H9 (cell line): ENCODE measurements around the gene NEDD4L. TPM values are rescaled to one million over a fixed set of nuclear protein-coding genes. Genes with fewer than 3 reads are reported as not detected.

Experiments used
- DNase-seq: peaks from one replicate; pipeline ENCODE4 v3.0.0-alpha.2; 2017
- H2AFZ ChIP-seq: one replicate; pipeline ENCODE4 v1.6.1; 2013; ENCODE audit warnings: mild to moderate bottlenecking, low read length, control low read depth, moderate library complexity
- H2AK5ac ChIP-seq: 2 replicates; pipeline ENCODE4 v1.6.1; 2013; ENCODE audit warnings: low read length, control low read depth, mixed read lengths; ENCODE audit not compliant: insufficient read length
- H2BK120ac ChIP-seq: one replicate; pipeline ENCODE4 v1.6.1; 2013; ENCODE audit warnings: low read depth, mild to moderate bottlenecking, low read length, control low read depth, inconsistent platforms; ENCODE audit not compliant: poor library complexity, severe bottlenecking
- H2BK12ac ChIP-seq: 2 replicates; pipeline ENCODE4 v1.6.1; 2013; ENCODE audit warnings: low read length, control low read depth, mixed read lengths, low read depth; ENCODE audit not compliant: insufficient read length
- H2BK15ac ChIP-seq: 2 replicates; pipeline ENCODE4 v1.6.1; 2013; ENCODE audit warnings: low read depth, low read length, control low read depth
- H2BK20ac ChIP-seq: one replicate; pipeline ENCODE4 v1.6.1; 2013; ENCODE audit warnings: low read depth, mild to moderate bottlenecking, low read length, control low read depth, inconsistent platforms; ENCODE audit not compliant: poor library complexity, severe bottlenecking
- H2BK5ac ChIP-seq: 2 replicates; pipeline ENCODE4 v1.6.1; 2013; ENCODE audit warnings: low read length, control low read depth, mixed read lengths; ENCODE audit not compliant: insufficient read length
- H3K14ac ChIP-seq: 2 replicates; pipeline ENCODE4 v1.6.1; 2013; ENCODE audit warnings: low read length, control low read depth; ENCODE audit not compliant: insufficient read depth
- H3K18ac ChIP-seq: 2 replicates; pipeline ENCODE4 v1.6.1; 2013; ENCODE audit warnings: low read depth, mild to moderate bottlenecking, mixed read lengths, low read length, control low read depth; ENCODE audit not compliant: insufficient read length
- H3K23ac ChIP-seq: 2 replicates; pipeline ENCODE4 v1.6.1; 2013; ENCODE audit warnings: low read length, control low read depth, mixed read lengths, low read depth; ENCODE audit not compliant: insufficient read length
- H3K23me2 ChIP-seq: 2 replicates; pipeline ENCODE4 v1.6.1; 2013; ENCODE audit warnings: low read depth, mild to moderate bottlenecking, mixed read lengths, low read length, control low read depth; ENCODE audit not compliant: insufficient read length, poor library complexity, severe bottlenecking
- H3K27ac ChIP-seq: 2 replicates; pipeline ENCODE4 v1.5.1; 2013; ENCODE audit warnings: low read length, control low read depth, mixed read lengths, low read depth; ENCODE audit not compliant: insufficient read length
- H3K27me3 ChIP-seq: 2 replicates; pipeline ENCODE4 v1.6.1; 2013; ENCODE audit warnings: low read length, control low read depth, inconsistent platforms; ENCODE audit not compliant: insufficient read depth
- H3K4ac ChIP-seq: 2 replicates; pipeline ENCODE4 v1.6.1; 2013; ENCODE audit warnings: low read depth, mild to moderate bottlenecking, control low read depth, inconsistent platforms, low read length, moderate library complexity
- H3K4me1 ChIP-seq: 2 replicates; pipeline ENCODE4 v1.6.1; 2013; ENCODE audit warnings: low read length, control low read depth, inconsistent platforms; ENCODE audit not compliant: insufficient read depth
- H3K4me2 ChIP-seq: 2 replicates; pipeline ENCODE4 v1.6.1; 2013; ENCODE audit warnings: low read length, control low read depth, mixed read lengths; ENCODE audit not compliant: insufficient read length, insufficient read depth
- H3K56ac ChIP-seq: 2 replicates; pipeline ENCODE4 v1.6.1; 2013; ENCODE audit warnings: low read depth, mild to moderate bottlenecking, mixed read lengths, low read length, control low read depth; ENCODE audit not compliant: insufficient read length
- H3K79me1 ChIP-seq: 2 replicates; pipeline ENCODE4 v1.6.1; 2013; ENCODE audit warnings: low read depth, mild to moderate bottlenecking, moderate library complexity, low read length, control low read depth, inconsistent platforms; ENCODE audit not compliant: insufficient read depth, poor library complexity, severe bottlenecking
- H3K79me2 ChIP-seq: 2 replicates; pipeline ENCODE4 v1.6.1; 2013; ENCODE audit warnings: low read length, control low read depth, inconsistent platforms; ENCODE audit not compliant: insufficient read depth
- H3K9ac ChIP-seq: 2 replicates; pipeline ENCODE4 v1.6.1; 2013; ENCODE audit warnings: low read length, control low read depth, mixed read lengths; ENCODE audit not compliant: insufficient read length; ENCODE audit errors: extremely low read depth
- H3K9me3 ChIP-seq: one replicate; pipeline ENCODE4 v1.6.1; 2013; ENCODE audit warnings: low read depth, low read length, inconsistent platforms; ENCODE audit not compliant: control insufficient read depth
- H3T11ph ChIP-seq: one replicate; pipeline ENCODE4 v1.6.1; 2013; ENCODE audit warnings: mild to moderate bottlenecking, low read length, control low read depth, inconsistent platforms
- H4K20me1 ChIP-seq: one replicate; pipeline ENCODE4 v1.6.1; 2013; ENCODE audit not compliant: control insufficient read depth, insufficient read length, insufficient read depth
- H4K5ac ChIP-seq: 2 replicates; pipeline ENCODE4 v1.6.1; 2013; ENCODE audit warnings: low read depth, mild to moderate bottlenecking, mixed read lengths, low read length, control low read depth; ENCODE audit not compliant: insufficient read length
- H4K8ac ChIP-seq: replicated peaks from 2 replicates; pipeline ENCODE4 v1.6.1; 2013; ENCODE audit warnings: low read length, control low read depth, mixed read lengths, low read depth; ENCODE audit not compliant: insufficient read length
- H4K91ac ChIP-seq: 2 replicates; pipeline ENCODE4 v1.6.1; 2013; ENCODE audit warnings: low read depth, mild to moderate bottlenecking, moderate library complexity, mixed read lengths, low read length, control low read depth; ENCODE audit not compliant: insufficient read length
- H3K27ac Mint-ChIP-seq, 3 experiments: 2 replicates in 2 of 3; 3 replicates in 1 of 3; pipeline ENCODE4 v1.8.0; 2020 to 2021; ENCODE audit warnings: mixed read lengths in 3 of 3, mild to moderate bottlenecking in 1 of 3, moderate library complexity in 1 of 3
- H3K27me3 Mint-ChIP-seq: 2 replicates; pipeline ENCODE4 v1.8.0; 2021; ENCODE audit warnings: low read depth, mild to moderate bottlenecking, moderate library complexity, mixed read lengths
- H3K36me3 Mint-ChIP-seq, 3 experiments: 2 replicates in 2 of 3; 3 replicates in 1 of 3; pipeline ENCODE4 v1.8.0; 2020 to 2021; ENCODE audit warnings: low read depth in 3 of 3, mixed read lengths in 3 of 3; ENCODE audit not compliant: insufficient read depth in 1 of 3
- H3K4me1 Mint-ChIP-seq, 2 experiments: 2 replicates each; pipeline ENCODE4 v1.8.0; 2020; ENCODE audit warnings: mixed read lengths in 2 of 2
- H3K4me3 Mint-ChIP-seq, 2 experiments: 2 replicates in 1 of 2; 3 replicates in 1 of 2; pipeline ENCODE4 v1.8.0; 2020 to 2021; ENCODE audit warnings: mild to moderate bottlenecking in 2 of 2, mixed read lengths in 2 of 2, moderate library complexity in 1 of 2
- H3K9me3 Mint-ChIP-seq, 2 experiments: 2 replicates in 1 of 2; 3 replicates in 1 of 2; pipeline ENCODE4 v1.8.0; 2020; ENCODE audit warnings: mild to moderate bottlenecking in 2 of 2, mixed read lengths in 2 of 2, moderate library complexity in 1 of 2
- WGBS: extraction: QIAGEN DNeasy Blood & Tissue Kit; methylation state at CpG from one replicate; pipeline ENCODE4 v1.1.7; 2013; ENCODE audit warnings: missing lambda C conversion rate, low lambda C conversion rate, mixed read lengths; ENCODE audit not compliant: insufficient read length; ENCODE audit errors: extremely low coverage; 5-methylcytosine and 5-hydroxymethylcytosine counted together
- total RNA-seq: library from RNA; stranded (reverse); gene quantifications from 2 replicates; pipeline ENCODE4 v1.2.1, GENCODE V29; 2021
- TF ChIP-seq, protein P1 (sequence below): fragments of 200-600 bp; sonication (generic); conservative IDR thresholded peaks from 3 replicates; pipeline ENCODE4 v1.8.0; 2021; ENCODE audit warnings: antibody characterized with exemption, mild to moderate bottlenecking

The NEDD4L gene
- total RNA-seq, 1 experiment from 2014 or later = 76.3 TPM

DNA sequence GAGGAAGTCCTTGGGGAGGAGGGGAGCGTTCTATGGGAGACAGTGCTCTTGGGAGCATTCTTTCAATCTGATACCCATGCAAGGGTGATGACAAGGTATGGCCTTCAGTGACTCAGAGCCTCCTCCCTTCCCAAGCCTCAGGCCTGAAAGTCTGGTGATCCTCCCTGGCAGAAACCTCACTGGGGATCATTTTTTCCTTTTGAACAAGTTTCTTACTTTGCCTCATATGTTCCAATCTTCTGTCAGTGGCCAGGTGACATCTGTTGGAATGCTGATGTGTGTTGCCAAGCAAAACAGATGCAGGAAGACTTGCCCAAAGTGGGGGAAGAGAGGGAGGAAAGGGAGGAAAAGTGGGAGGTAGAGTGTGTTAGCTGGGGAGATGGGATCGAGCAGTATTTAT is 224.8 kb downstream of the NEDD4L start:
- Histone ChIP-seq H2AFZ (no peak overlapping the region), H3K4me2 (no peak overlapping the region), H3K9ac (no peak overlapping the region), H3K56ac (no peak overlapping the region), H2BK5ac (no peak overlapping the region), H2AK5ac (no peak overlapping the region), H4K5ac (no peak overlapping the region), H4K8ac (no peak overlapping the region), H3K79me2 (peaks cover 3% of the 10 kb centered on the region; the same call in 1 of the 2 replicates), H2BK15ac (no peak overlapping the region), H3T11ph (no peak overlapping the region), H3K23me2 (no peaks in the 10 kb centered on the region), H3K4me1 (peaks cover 10% of the 10 kb centered on the region), H4K20me1 (no peaks in the 10 kb centered on the region), H3K79me1 (peaks cover 7% of the 10 kb centered on the region), H4K91ac (no peak overlapping the region), H3K23ac (no peak overlapping the region), H3K18ac (no peak overlapping the region), H3K9me3 (no peaks in the 10 kb centered on the region), H3K14ac (no peak overlapping the region), H3K27me3 (no peaks in the 10 kb centered on the region), H2BK12ac (no peak overlapping the region), H2BK20ac (no peak overlapping the region), H2BK120ac (no peak overlapping the region), H3K27ac (no peak overlapping the region), H3K4ac (no peak overlapping the region)
- Mint-ChIP-seq H3K27ac (peak overlapping the region in 2 of 3 experiments; percentile 6 to 30; a peak in 2 of 7 replicates), H3K36me3 (0 out of 7 replicates have a peak, but pooled peaks cover 0 to 5% (median 0%) of the 10 kb centered on the region in 3 experiments), H3K27me3 (no peaks in the 10 kb centered on the region), H3K9me3 (no peaks in the 10 kb centered on the region), H3K4me1 (peaks cover 19 to 27% of the 10 kb centered on the region in 2 experiments), H3K4me3 (no peak overlapping the region)
- no CpG with 5 or more reads among the region's 2 CpGs for WGBS
- TF ChIP-seq, protein P1, sequence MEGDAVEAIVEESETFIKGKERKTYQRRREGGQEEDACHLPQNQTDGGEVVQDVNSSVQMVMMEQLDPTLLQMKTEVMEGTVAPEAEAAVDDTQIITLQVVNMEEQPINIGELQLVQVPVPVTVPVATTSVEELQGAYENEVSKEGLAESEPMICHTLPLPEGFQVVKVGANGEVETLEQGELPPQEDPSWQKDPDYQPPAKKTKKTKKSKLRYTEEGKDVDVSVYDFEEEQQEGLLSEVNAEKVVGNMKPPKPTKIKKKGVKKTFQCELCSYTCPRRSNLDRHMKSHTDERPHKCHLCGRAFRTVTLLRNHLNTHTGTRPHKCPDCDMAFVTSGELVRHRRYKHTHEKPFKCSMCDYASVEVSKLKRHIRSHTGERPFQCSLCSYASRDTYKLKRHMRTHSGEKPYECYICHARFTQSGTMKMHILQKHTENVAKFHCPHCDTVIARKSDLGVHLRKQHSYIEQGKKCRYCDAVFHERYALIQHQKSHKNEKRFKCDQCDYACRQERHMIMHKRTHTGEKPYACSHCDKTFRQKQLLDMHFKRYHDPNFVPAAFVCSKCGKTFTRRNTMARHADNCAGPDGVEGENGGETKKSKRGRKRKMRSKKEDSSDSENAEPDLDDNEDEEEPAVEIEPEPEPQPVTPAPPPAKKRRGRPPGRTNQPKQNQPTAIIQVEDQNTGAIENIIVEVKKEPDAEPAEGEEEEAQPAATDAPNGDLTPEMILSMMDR = no peak
- DNase-seq = no peak
